ENCODE measurements around the gene CORO7.

The CORO7 gene

GRCh38 chr16:4370570-4371356 lies 45.6 kb downstream of the CORO7 start:
- no peak for DNase-seq

GRCh38 chr16:4370151-4370550 lies 46.2 kb downstream of the CORO7 start:
- DNase-seq: no peak

- DNase-seq: no peak
These were observed 47.2 kb downstream of the CORO7 start for GRCh38 chr16:4369007-4369733.

- no peak for DNase-seq
These were observed 49.0 kb downstream of the CORO7 start for GRCh38 chr16:4367393-4367856.

- no peak for DNase-seq
These were observed 50.4 kb downstream of the CORO7 start for GRCh38 chr16:4366016-4366415.

GRCh38 chr16:4365615-4366014 lies 50.8 kb downstream of the CORO7 start:
- DNase-seq: no peak

- DNase-seq: no peak
These were observed 51.4 kb downstream of the CORO7 start for GRCh38 chr16:4365014-4365406.

- no peak for DNase-seq
These were observed 52.0 kb downstream of the CORO7 start for GRCh38 chr16:4364196-4365013.

- DNase-seq: no peak
These were observed 53.8 kb downstream of the CORO7 start for GRCh38 chr16:4362476-4363135.

GRCh38 chr16:4361944-4362311 lies 54.5 kb downstream of the CORO7 start:
- no peak for DNase-seq

GRCh38 chr16:4361033-4361943 lies 55.1 kb downstream of the CORO7 start:
- no peak for DNase-seq

GRCh38 chr16:4360538-4361021 lies 55.8 kb downstream of the CORO7 start:
- no peak for DNase-seq

GRCh38 chr16:4359914-4360313 lies 56.5 kb downstream of the CORO7 start:
- no peak for DNase-seq

GRCh38 chr16:4358831-4359561 lies 57.4 kb downstream of the CORO7 start:
- peak; percentile 67 for DNase-seq

- DNase-seq: no peak
These were observed 58.2 kb downstream of the CORO7 start for GRCh38 chr16:4358236-4358635.

- DNase-seq: no peak
These were observed 59.6 kb downstream of the CORO7 start for GRCh38 chr16:4356820-4357219.

GRCh38 chr16:4354512-4355409 lies 61.6 kb downstream of the CORO7 start:
- DNase-seq: no peak

GRCh38 chr16:4353675-4354074 lies 62.7 kb downstream of the CORO7 start:
- no peak for DNase-seq

- DNase-seq: no peak
These were observed 63.6 kb downstream of the CORO7 start for GRCh38 chr16:4352843-4353242.

- no peak for DNase-seq
These were observed 64.5 kb downstream of the CORO7 start for GRCh38 chr16:4351880-4352279.
